Measurements from ENCODE around the gene PAQR7.
A peak's percentile ranks its signal among the peaks of the same experiment; 100 is the strongest.

The PAQR7 gene

GRCh38 chr1:25908161-25908560 lies 32.7 kb upstream of the PAQR7 start:
- DNase-seq (ENCODE audit: low read depth), result no peak
- no peak overlapping the region for H3K4me3 ChIP-seq (ENCODE audit: low read length)

GRCh38 chr1:25907601-25908000 lies 32.1 kb upstream of the PAQR7 start:
- TF ChIP-seq, protein P1, sequence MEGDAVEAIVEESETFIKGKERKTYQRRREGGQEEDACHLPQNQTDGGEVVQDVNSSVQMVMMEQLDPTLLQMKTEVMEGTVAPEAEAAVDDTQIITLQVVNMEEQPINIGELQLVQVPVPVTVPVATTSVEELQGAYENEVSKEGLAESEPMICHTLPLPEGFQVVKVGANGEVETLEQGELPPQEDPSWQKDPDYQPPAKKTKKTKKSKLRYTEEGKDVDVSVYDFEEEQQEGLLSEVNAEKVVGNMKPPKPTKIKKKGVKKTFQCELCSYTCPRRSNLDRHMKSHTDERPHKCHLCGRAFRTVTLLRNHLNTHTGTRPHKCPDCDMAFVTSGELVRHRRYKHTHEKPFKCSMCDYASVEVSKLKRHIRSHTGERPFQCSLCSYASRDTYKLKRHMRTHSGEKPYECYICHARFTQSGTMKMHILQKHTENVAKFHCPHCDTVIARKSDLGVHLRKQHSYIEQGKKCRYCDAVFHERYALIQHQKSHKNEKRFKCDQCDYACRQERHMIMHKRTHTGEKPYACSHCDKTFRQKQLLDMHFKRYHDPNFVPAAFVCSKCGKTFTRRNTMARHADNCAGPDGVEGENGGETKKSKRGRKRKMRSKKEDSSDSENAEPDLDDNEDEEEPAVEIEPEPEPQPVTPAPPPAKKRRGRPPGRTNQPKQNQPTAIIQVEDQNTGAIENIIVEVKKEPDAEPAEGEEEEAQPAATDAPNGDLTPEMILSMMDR (conservative IDR thresholded peaks at IDR 0.05; ENCODE audit: low read depth, low read length), result no peak
- no peak for DNase-seq (ENCODE audit: low read depth)
- no peak overlapping the region for H3K4me3 ChIP-seq (ENCODE audit: low read length)

More at GRCh38 chr1:25908161-25908560, 32.7 kb upstream of the PAQR7 start:
- TF ChIP-seq, protein P1 (conservative IDR thresholded peaks at IDR 0.05; ENCODE audit: low read depth, low read length), result no peak

DNA sequence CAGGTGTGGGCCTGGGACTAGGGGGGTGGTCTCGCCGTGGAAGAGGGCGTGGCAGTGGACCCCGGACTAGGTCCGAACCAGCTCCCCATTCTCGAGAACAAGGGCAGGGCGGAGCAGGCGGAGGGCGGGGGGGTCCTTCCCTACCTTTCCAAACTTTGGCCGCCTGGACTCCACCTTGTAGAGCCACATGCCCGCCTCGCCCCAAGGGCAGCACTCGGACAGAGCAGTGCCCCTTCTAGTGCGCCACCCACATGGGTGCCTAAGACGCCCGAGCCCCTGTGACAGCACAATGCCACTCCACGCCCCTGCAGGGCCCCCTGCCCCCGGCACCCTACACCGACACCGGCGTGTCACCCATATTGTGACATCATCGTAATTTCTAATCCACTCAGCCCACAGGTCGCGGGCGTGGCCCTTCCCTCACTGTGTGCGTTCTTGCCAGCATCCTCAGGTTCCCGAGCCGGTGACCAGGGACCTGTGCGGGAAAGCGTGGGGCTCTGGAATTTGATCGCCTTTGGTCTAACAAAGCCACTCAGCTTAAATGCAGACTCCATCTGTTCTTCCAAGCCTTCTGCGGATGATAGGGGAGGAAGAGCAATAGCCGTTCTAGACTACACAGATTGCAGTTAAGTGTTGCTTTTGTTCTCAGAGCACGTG lies 31.3 kb upstream of the PAQR7 start:
- peak overlapping the region; percentile 95 for H3K4me3 ChIP-seq (ENCODE audit: low read length)
- DNase-seq (ENCODE audit: low read depth), result no peak
- TF ChIP-seq, protein P1 (conservative IDR thresholded peaks at IDR 0.05; ENCODE audit: low read depth, low read length), result no peak

DNA sequence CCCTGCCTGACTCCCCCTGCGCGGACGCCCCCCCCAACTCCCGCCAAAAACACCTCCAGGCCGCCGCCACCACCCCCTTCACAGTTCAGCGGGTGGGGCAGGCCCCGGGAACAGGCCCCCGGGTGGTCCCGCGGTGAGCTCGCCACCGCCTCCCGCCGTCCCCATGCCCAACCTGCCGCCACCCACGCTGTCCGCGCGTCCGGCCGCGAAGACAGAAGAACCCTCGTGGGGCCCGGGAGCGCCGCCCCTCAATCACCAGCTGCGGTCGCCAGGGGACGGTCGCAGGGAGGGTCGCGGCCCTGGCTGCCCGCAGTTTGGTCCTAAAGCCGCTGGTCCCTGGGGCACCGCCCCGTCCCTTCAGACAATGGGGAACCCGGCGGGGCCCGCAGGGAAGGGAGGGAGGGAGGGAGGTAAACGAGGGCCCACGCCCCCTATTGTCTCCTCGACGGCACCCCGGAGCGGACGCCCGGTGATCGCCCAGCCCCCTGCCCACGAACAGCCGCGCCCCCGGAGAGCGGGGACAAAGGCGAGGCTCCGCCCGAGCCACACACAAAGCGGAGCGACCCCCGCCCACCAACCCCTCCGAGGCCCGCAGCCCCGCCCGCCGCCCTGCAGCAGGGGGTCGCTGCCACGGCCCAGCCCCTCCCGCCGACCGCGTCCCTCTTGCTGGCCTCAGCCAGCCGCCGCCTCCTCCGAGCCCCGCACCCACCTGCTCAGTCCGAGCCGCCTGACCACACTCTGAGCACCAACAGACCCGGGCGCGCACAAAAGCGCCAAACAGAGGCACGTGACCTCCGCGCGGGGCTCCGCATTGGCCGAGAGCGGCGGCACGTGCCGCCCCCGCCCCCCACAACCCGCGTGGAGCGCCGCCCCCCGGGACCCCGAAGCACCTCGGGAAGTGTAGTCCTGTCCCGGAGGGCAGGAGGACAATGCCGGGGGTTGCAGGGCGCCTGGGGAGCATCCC lies 30.5 kb upstream of the PAQR7 start, which contains the start of gene STMN1:
TSS of gene STMN1 (minus strand) at position 740 of the 964 bp plus-strand sequence. CDS start 1,743 bp downstream, outside the sequence.
- H3K4me3 ChIP-seq (ENCODE audit: low read length), result peak within 1 kb of the TSS; percentile 95
- peak; percentile 66 for DNase-seq (ENCODE audit: low read depth)
- TF ChIP-seq, protein P1 (conservative IDR thresholded peaks at IDR 0.05; ENCODE audit: low read depth, low read length), result no peak

- DNase-seq (ENCODE audit: low read depth), result peak; percentile 52
- TF ChIP-seq, protein P1 (conservative IDR thresholded peaks at IDR 0.05; ENCODE audit: low read depth, low read length), result peak; percentile 15
- H3K4me3 ChIP-seq (ENCODE audit: low read length), result peak overlapping the region; percentile 95
Observed at GRCh38 chr1:25904943-25905679, 29.6 kb upstream of the PAQR7 start.

DNA sequence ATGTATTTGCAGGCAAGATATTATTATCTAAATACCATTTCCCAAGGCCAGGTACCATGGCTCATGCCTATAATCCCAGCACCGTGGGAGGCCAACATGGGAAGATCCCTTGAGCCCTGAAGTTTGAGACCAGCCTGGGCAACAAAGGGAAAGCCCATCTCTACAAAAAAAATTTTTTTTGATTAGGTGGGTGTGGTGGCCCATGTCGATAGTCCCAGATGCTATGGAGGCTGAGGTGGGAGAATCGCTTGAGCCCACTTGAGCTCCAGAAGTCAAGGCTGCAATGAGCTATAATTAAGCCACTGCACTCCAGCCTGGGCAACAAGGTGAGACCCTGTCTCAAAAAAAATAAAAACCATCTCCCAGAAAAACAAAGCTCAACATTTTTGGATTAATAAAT lies 28.5 kb upstream of the PAQR7 start:
- peak overlapping the region; percentile 95 for H3K4me3 ChIP-seq (ENCODE audit: low read length)
- no peak for DNase-seq (ENCODE audit: low read depth)
- TF ChIP-seq, protein P1 (conservative IDR thresholded peaks at IDR 0.05; ENCODE audit: low read depth, low read length), result no peak
